Chondrocyte (in vitro differentiated cells): Measurements from ENCODE around the gene PRDM5. TPM values are rescaled to one million over a fixed set of nuclear protein-coding genes. Genes with fewer than 3 reads are reported as not detected.

Experiments
- DNase-seq: peaks from one replicate; pipeline ENCODE4 v3.0.0; 2021; ENCODE audit warnings: mixed read lengths, low spot score
- H3K27ac Mint-ChIP-seq: one replicate; pipeline ENCODE4 v1.8.0; 2021; ENCODE audit warnings: mild to moderate bottlenecking, moderate library complexity, mixed read lengths; ENCODE audit not compliant: unreplicated experiment
- H3K27me3 Mint-ChIP-seq: 2 replicates; pipeline ENCODE4 v1.8.0; 2021; ENCODE audit warnings: low read depth, mixed read lengths
- H3K36me3 Mint-ChIP-seq: 2 replicates; pipeline ENCODE4 v1.8.0; 2021; ENCODE audit warnings: low read depth, mixed read lengths
- H3K4me1 Mint-ChIP-seq: 2 replicates; pipeline ENCODE4 v1.8.0; 2021; ENCODE audit warnings: low read depth, mild to moderate bottlenecking, mixed read lengths
- H3K4me3 Mint-ChIP-seq: one replicate; pipeline ENCODE4 v1.8.0; 2021; ENCODE audit warnings: mild to moderate bottlenecking, moderate library complexity, mixed read lengths; ENCODE audit not compliant: unreplicated experiment
- H3K9me3 Mint-ChIP-seq: 2 replicates; pipeline ENCODE4 v1.8.0; 2021; ENCODE audit warnings: low read depth, mixed read lengths
- total RNA-seq: library from RNA; stranded (reverse); gene quantifications from 3 replicates; pipeline ENCODE4 v1.2.1, GENCODE V29; 2021
- TF ChIP-seq, protein P1 (sequence below): fragments of 200-600 bp; sonication (generic); IDR thresholded peaks from 2 replicates; pipeline ENCODE4 v1.5.0; 2021; ENCODE audit warnings: antibody characterized with exemption, mild to moderate bottlenecking, moderate library complexity

The PRDM5 gene
- total RNA-seq, 1 donor from 2014 or later: 9.3 TPM

DNA sequence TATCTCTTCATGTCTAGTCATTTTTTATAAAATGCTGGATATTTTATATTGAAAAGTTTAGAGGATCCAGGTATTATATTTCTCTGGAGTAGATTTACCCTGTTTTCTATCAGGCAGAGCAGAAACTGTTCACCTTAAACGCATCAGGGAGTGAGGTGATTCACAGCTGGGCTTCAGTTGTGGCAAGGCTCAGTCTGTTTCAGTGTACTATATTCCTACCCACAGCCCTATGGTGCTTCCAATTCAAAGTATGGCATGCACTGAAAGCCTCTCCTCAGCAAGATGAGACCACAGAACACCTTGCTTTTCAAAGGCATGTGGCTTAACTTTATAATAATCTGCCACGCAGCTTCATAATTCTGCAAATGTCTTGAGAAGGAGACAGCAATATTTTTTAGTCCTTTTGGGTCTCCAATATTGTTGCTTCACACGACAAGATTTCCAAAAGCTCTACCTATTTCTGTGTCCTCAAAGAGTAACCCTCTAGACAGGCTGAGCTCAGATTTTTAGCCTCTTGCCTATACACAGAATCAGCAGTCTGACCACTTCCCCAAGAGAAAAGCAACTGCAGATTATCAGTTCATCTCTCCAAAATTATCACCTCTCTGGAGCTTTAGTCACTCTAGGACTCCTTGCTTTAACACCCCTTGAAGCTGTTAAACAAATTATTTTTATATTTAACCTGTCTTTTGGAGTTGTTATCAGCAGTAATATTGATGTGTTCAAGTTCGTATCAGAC is 24.4 kb downstream of the PRDM5 start:
- Mint-ChIP-seq H3K36me3 (peaks cover 5% of the 10 kb centered on the region), H3K27ac (no peak overlapping the region), H3K4me3 (no peak overlapping the region), H3K27me3 (no peaks in the 10 kb centered on the region), H3K9me3 (peaks cover 2% of the 10 kb centered on the region), H3K4me1 (peaks cover 8% of the 10 kb centered on the region)
- DNase-seq: no peak
- TF ChIP-seq, protein P1, sequence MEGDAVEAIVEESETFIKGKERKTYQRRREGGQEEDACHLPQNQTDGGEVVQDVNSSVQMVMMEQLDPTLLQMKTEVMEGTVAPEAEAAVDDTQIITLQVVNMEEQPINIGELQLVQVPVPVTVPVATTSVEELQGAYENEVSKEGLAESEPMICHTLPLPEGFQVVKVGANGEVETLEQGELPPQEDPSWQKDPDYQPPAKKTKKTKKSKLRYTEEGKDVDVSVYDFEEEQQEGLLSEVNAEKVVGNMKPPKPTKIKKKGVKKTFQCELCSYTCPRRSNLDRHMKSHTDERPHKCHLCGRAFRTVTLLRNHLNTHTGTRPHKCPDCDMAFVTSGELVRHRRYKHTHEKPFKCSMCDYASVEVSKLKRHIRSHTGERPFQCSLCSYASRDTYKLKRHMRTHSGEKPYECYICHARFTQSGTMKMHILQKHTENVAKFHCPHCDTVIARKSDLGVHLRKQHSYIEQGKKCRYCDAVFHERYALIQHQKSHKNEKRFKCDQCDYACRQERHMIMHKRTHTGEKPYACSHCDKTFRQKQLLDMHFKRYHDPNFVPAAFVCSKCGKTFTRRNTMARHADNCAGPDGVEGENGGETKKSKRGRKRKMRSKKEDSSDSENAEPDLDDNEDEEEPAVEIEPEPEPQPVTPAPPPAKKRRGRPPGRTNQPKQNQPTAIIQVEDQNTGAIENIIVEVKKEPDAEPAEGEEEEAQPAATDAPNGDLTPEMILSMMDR: no peak

DNA sequence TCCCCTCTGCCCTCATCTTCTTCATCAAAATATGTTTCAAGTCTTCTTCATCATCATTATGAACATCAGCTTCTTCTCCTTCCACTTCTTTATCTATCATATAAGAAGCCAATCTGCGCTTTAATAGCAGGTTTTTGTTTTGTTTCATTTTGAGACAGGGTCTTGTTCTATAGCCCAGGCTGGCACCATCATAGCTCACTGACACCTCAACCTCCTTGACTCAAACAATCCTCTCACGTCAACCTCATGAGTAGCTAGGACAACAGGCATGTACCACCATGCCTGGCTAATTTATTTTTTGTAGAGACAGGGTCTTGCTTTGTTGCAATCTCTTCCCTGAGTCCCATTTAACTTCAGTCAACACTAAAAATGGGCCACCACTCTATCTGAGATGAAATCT is 27.0 kb downstream of the PRDM5 start:
- Mint-ChIP-seq H3K4me1 (no peaks in the 10 kb centered on the region), H3K27me3 (no peaks in the 10 kb centered on the region), H3K36me3 (peaks cover 22% of the 10 kb centered on the region), H3K9me3 (peaks cover 22% of the 10 kb centered on the region), H3K27ac (no peak overlapping the region), H3K4me3 (no peak overlapping the region)
- DNase-seq: no peak
- TF ChIP-seq, protein P1: no peak

DNA sequence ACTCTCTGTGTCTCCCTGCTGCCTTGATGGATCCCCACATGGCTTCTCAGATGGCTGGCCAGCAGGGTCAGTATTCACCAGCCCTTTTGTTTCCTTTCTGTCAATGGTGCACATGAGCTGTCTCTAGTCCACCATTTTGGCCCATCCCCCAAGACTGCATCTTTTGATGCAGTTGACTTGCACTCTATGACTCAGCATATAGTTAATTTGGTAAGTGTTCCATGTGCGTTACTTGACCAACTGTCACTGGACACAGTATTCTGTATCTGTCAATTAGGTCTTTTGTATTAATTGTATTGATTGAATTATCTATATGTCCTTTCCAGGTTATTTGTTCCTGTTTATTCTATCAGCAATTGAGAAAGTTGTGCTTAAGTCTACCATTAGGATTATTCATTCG is 29.2 kb downstream of the PRDM5 start:
- H3K27me3 Mint-ChIP-seq: no peaks in the 10 kb centered on the region
- H3K36me3 Mint-ChIP-seq: peaks cover 19% of the 10 kb centered on the region
- no peak overlapping the region for H3K4me3 Mint-ChIP-seq
- H3K4me1 Mint-ChIP-seq: no peaks in the 10 kb centered on the region
- TF ChIP-seq, protein P1: no peak
- no peak for DNase-seq
- no peak overlapping the region for H3K27ac Mint-ChIP-seq
- peaks cover 29% of the 10 kb centered on the region for H3K9me3 Mint-ChIP-seq

DNA sequence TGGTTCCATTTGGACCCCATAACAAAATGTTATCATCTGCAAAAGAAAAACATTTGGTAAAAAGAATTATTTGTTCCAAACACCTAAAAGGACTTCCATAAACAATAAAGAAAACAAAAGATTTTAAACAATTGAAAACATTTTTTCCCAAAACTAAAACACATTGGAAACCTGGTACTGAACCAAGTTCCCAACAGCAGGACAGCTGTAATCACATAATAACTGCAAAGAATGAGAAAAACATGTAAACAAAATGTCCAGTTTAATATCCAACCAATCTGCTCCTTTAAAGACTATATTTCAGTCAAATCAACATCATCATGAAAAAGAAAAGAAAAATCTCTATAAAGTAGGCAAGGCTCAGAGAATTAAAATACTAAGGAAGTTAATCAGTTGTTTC is 36.3 kb downstream of the PRDM5 start:
- Mint-ChIP-seq H3K9me3 (peaks cover 23% of the 10 kb centered on the region), H3K4me1 (peaks cover 5% of the 10 kb centered on the region), H3K27me3 (no peaks in the 10 kb centered on the region), H3K27ac (no peak overlapping the region), H3K4me3 (no peak overlapping the region), H3K36me3 (peaks cover 6% of the 10 kb centered on the region)
- TF ChIP-seq, protein P1: no peak
- DNase-seq: no peak

DNA sequence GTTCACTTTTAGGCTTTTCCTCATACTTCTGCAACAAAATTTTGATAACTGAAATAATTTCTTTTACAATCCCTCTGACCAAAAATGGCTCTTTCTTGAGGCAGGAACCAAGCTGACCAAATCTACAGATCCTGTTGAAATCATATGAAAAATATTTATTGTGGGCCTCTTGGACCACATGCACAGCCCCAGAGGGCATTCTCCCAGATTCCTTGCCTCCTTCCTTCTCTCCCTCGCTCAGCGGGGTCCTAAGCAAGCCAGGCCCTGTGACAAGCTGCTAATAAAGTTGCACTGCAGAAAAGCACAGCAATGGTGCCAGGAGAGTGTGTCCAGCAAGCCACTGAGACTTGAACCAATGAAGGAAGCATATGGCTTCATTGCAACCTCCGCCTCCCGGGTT is 40.7 kb downstream of the PRDM5 start:
- Mint-ChIP-seq H3K27ac (no peak overlapping the region), H3K9me3 (peaks cover 21% of the 10 kb centered on the region), H3K36me3 (peaks cover 9% of the 10 kb centered on the region), H3K4me3 (no peak overlapping the region), H3K4me1 (peaks cover 8% of the 10 kb centered on the region), H3K27me3 (no peaks in the 10 kb centered on the region)
- TF ChIP-seq, protein P1: no peak
- DNase-seq: no peak
